ENCODE results near the gene OVOL2.

DNA sequence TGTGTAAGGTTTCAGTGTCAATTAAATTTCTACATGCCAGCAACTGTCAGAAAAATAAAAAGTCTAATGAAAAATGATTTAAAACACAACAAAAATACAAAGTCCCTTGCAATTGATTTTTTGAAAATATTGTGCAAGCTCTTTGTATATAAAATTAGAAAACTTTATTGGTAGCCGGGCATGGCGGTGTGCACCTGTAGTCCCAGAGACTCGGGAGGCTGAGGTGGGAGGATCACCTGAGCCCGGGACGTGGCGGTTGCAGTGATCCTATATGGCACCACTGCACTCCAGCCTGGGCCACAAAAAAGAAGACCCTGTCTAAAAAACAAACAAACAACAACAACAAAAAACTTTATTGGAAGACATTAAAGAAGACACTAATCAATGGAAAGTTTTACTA is 6.0 kb upstream of the OVOL2 start:
- TF ChIP-seq, protein P1, sequence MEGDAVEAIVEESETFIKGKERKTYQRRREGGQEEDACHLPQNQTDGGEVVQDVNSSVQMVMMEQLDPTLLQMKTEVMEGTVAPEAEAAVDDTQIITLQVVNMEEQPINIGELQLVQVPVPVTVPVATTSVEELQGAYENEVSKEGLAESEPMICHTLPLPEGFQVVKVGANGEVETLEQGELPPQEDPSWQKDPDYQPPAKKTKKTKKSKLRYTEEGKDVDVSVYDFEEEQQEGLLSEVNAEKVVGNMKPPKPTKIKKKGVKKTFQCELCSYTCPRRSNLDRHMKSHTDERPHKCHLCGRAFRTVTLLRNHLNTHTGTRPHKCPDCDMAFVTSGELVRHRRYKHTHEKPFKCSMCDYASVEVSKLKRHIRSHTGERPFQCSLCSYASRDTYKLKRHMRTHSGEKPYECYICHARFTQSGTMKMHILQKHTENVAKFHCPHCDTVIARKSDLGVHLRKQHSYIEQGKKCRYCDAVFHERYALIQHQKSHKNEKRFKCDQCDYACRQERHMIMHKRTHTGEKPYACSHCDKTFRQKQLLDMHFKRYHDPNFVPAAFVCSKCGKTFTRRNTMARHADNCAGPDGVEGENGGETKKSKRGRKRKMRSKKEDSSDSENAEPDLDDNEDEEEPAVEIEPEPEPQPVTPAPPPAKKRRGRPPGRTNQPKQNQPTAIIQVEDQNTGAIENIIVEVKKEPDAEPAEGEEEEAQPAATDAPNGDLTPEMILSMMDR (IDR thresholded peaks at IDR 0.05), result no peak
- no peak for TF ChIP-seq EZH2 (IDR thresholded peaks at IDR 0.05; ENCODE audit: borderline replicate concordance, insufficient read depth, low read depth, low read length, poor library complexity, severe bottlenecking)
